ENCODE results near the gene OR5B12. TPM values are rescaled to one million over a fixed set of nuclear protein-coding genes. Genes with fewer than 3 reads are reported as not detected.
"Not testable (repeated sequence)": the region's sequence is repeated elsewhere in the genome, so short reads cannot be mapped to it uniquely, and the experiment has no call there.

OR5B12 gene
- not detected for polyA plus RNA-seq (ENCODE audit: insufficient read length in 10 of 10)
- long read RNA-seq, donor 1: 0 reads
- long read RNA-seq, donor 2: 0 reads
- long read RNA-seq, donor 3: 0 reads
- long read RNA-seq, donor 4: 0 reads
- long read RNA-seq, donor 5: 0 reads
- long read RNA-seq, donor 6: 0 reads
- long read RNA-seq, donor 7: 0 reads
- long read RNA-seq, donor 8: 0 reads
- long read RNA-seq, donor 9: 0 reads

GRCh38 chr11:58442136-58442535, at the start of gene OR5B12:
TSS of gene OR5B12 (minus strand) at chr11:58442236. CDS start at chr11:58440151, 2,085 bp downstream.
- no peak for DNase-seq

- no peak for DNase-seq
These were observed 48.8 kb upstream of the OR5B12 start for GRCh38 chr11:58490827-58491226.

GRCh38 chr11:58487170-58487569, 45.1 kb upstream of the OR5B12 start:
- no peak for DNase-seq

GRCh38 chr11:58485961-58486360, 43.9 kb upstream of the OR5B12 start:
- no peak for DNase-seq

- DNase-seq: no peak
These were observed 29.9 kb upstream of the OR5B12 start for GRCh38 chr11:58471892-58472291.

GRCh38 chr11:58466293-58466692, 24.3 kb upstream of the OR5B12 start:
- no peak for DNase-seq

- DNase-seq: no peak
These were observed 23.7 kb upstream of the OR5B12 start for GRCh38 chr11:58465690-58466089.

- DNase-seq: no peak
These were observed 9.5 kb upstream of the OR5B12 start for GRCh38 chr11:58451585-58451984.

GRCh38 chr11:58446294-58446693, 4.3 kb upstream of the OR5B12 start:
- no peak for DNase-seq

GRCh38 chr11:58444300-58444699, 2.3 kb upstream of the OR5B12 start:
- DNase-seq: no peak

GRCh38 chr11:58438486-58438885, 3.5 kb downstream of the OR5B12 start:
- no peak for DNase-seq

GRCh38 chr11:58434217-58434616, 7.8 kb downstream of the OR5B12 start:
- DNase-seq: no peak

GRCh38 chr11:58433638-58434203, 8.3 kb downstream of the OR5B12 start:
- no peak for DNase-seq

GRCh38 chr11:58429273-58429672, 12.8 kb downstream of the OR5B12 start:
- DNase-seq: no peak

- no peak for DNase-seq
These were observed 14.0 kb downstream of the OR5B12 start, which contains the start of gene OR5B2 for GRCh38 chr11:58428021-58428420. TSS of gene OR5B2 (minus strand) at chr11:58428121. CDS start at chr11:58423261, 4,860 bp downstream.

- DNase-seq: no peak
These were observed 35.3 kb downstream of the OR5B12 start, which contains the start of gene OR5B3 for GRCh38 chr11:58406774-58407173. TSS of gene OR5B3 (minus strand) at chr11:58406874. CDS start at chr11:58403409, 3,465 bp downstream.

GRCh38 chr11:58399622-58400021, 42.4 kb downstream of the OR5B12 start:
- not testable (repeated sequence) for DNase-seq

GRCh38 chr11:58395581-58395980, 46.5 kb downstream of the OR5B12 start:
- no peak for DNase-seq

GRCh38 chr11:58394195-58394594, 47.8 kb downstream of the OR5B12 start:
- peak in 1 of 3 donors; percentile 12 for DNase-seq

GRCh38 chr11:58392746-58393145, 49.3 kb downstream of the OR5B12 start:
- no peak for DNase-seq

- DNase-seq: no peak
These were observed 50.2 kb downstream of the OR5B12 start for GRCh38 chr11:58391879-58392278.

GRCh38 chr11:58390551-58391063, 51.4 kb downstream of the OR5B12 start:
- DNase-seq: no peak

Data from muscle of back (tissue), 13 donors.